PC-3 (cell line): ENCODE measurements around the gene ZBTB16.

Experiments used
- EZH2phosphoT487 ChIP-seq: fragments of 300-600 bp; sonication (generic); IDR thresholded peaks from 2 replicates; pipeline ENCODE4 v1.6.1; 2018; ENCODE audit warnings: mild to moderate bottlenecking, antibody characterized with exemption, low read length, borderline replicate concordance
- TF ChIP-seq, protein P1 (sequence below): fragments of 300-600 bp; sonication (generic); conservative IDR thresholded peaks from 2 replicates; pipeline ENCODE4 v1.5.1; 2017; ENCODE audit warnings: antibody characterized with exemption, low read depth, mild to moderate bottlenecking, low read length

DNA sequence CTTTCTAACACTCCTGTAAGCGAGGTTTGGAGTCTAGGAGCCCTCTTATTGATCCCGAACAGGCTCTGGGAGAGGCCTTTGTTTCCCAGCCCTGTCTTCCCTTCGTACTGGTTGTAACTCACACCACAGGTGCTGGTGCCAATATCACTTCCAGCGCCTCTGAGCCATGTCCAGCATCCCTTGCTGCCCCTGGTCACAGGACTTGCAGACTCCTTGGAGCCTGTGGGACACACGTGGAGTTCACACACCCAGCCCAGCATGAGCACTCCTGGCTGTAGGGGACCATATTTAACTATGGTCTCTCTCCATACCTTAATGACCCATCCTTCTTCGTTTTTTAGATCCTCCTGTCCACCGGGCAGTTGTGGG lies 2.2 kb downstream of the ZBTB16 start:
- TF ChIP-seq, protein P1, sequence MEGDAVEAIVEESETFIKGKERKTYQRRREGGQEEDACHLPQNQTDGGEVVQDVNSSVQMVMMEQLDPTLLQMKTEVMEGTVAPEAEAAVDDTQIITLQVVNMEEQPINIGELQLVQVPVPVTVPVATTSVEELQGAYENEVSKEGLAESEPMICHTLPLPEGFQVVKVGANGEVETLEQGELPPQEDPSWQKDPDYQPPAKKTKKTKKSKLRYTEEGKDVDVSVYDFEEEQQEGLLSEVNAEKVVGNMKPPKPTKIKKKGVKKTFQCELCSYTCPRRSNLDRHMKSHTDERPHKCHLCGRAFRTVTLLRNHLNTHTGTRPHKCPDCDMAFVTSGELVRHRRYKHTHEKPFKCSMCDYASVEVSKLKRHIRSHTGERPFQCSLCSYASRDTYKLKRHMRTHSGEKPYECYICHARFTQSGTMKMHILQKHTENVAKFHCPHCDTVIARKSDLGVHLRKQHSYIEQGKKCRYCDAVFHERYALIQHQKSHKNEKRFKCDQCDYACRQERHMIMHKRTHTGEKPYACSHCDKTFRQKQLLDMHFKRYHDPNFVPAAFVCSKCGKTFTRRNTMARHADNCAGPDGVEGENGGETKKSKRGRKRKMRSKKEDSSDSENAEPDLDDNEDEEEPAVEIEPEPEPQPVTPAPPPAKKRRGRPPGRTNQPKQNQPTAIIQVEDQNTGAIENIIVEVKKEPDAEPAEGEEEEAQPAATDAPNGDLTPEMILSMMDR, result no peak
- no peak for TF ChIP-seq EZH2phosphoT487
